GM18870 (cell line): ENCODE measurements around the gene OTOS.

ENCODE experiments used
- ATAC-seq: cut with Tn5 transposase; IDR thresholded peaks from one replicate; pipeline ENCODE4 v1.9.1; 2021; ENCODE audit warnings: moderate library complexity; ENCODE audit not compliant: unreplicated experiment

The OTOS gene

DNA sequence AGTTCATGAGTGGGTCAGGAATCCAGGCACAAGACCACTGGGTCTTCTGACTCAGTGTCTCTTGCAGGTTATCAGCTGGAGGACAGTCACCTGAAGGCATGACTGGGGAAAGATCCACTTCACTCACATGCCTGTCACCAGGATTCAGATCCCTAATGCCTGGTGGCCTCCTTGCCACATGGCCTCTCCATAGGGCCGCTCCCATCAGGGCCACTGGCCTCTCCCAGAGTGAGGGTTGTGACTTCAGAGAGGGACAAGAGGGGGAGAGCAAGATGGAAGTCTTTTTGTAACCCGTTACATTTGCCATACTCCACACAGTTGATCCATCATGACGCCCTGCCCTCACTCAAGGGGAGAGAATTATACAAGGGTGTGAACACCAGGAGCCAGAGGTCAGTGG, 13.0 kb upstream of the OTOS start:
- ATAC-seq = no peak

DNA sequence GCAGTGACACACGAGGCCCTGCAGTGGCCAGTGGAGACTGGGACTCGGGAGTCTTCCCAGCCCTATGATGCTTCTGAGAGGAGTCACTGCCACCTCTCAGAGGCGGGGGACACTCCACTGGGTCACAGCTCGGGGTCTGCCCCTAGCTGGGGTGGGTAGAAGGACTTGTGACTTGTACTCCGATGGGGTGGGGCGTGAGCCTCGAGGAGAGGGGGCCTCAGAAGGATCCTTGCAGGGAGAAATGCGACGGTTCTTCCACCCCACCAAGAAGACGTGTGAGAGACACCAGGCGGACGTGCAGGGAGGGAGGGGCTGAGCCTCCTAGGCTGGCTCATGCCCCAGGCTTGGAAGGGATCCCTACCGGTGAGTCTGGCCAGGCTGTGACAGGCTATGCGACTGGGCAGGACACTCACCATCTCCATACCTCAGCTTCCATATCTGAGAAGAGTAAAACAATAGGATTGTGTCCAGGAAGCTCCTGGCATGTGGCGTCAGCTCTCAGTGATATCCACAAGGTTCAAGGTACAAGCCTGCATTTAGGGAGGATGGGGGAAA, 11.1 kb upstream of the OTOS start:
- no peak for ATAC-seq

DNA sequence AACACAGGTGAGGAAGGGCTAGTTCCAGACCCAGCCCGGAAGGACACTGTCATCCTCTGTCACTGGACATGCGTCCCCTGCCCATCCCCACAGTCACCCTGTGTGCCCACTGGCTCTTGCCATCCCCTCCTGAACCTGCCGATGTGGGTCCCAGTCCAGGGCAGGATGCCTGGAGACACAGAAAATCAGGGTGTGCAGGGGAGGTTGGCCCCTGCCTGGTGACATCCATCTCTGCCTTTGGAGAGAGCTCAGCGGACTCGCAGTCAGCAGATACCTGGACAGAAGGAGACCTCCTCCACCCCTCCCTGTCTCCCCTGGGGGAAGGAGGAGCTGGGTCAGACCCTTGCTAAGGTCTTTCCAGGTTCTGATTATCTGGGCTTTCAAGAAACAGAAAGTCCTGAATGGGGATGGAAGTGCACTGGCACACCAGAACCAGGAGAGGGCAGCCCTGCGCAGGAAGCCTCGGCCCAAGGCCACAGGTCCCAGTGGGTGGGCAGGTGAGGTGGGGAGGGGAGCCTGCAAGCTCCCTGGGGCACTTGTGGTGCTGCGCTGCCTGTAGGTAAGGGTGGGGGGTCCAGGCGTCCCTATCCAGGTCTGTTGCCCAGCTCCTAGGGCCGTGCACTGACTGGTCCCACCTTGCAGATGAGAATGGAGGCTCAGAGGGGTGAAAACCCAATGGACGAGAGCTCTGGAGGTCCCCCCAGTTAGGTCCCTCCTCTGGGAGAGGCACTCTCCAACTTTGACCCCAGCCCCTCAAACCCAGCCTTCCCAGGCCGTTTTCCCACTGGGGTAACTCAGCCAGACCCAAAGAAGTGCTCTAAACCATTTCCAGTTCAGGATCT, 9.7 kb upstream of the OTOS start:
- no peak for ATAC-seq

DNA sequence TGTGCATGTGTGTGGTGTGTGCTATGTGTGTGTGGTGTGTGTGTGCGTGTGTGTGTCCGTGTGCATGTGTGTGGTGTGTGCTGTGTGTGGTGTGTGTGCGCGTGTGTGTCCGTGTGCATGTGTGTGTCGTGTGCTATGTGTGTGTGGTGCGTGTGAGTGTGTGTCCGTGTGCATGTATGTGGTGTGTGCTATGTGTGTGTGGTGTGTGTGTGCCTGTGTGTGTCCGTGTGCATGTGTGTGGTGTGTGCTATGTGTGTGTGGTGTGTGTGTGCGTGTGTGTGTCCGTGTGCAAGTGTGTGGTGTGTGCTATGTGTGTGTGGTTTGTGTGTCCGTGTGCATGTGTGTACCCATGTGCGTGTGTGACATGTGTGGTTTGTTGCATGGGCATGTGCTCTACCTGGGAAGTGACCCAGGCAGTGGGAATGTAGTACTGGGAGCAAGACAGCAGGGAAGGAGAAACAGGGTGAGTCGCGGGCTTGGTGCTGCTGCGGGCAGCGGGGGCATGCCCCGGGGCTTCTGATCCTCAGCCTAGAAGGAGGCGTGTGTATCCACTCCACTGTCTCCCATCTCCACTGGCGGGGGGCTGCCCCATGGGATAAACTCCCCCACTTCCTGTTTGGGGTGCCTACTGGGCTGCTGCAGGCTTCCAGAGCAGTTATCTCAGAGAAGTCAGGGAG, 7.6 kb upstream of the OTOS start:
- ATAC-seq = no peak

DNA sequence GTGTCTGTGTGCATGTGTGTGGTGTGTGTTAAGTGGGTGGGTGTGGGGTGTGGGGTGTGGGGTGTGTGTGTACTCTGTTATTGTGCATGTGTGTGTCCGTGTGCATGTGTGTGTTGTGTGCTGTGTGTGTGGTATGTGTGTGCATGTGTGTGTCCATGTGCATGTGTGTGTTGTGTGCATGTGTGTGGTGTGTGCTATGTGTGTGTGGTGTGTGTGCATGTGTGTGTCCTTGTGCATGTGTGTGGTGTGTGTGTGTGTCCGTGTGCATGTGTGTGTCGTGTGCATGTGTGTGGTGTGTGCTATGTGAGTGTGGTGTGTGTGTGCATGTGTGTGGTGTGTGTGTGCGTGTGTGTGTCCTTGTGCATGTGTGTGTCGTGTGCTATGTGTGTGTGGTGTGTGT, 6.9 kb upstream of the OTOS start:
- no peak for ATAC-seq

DNA sequence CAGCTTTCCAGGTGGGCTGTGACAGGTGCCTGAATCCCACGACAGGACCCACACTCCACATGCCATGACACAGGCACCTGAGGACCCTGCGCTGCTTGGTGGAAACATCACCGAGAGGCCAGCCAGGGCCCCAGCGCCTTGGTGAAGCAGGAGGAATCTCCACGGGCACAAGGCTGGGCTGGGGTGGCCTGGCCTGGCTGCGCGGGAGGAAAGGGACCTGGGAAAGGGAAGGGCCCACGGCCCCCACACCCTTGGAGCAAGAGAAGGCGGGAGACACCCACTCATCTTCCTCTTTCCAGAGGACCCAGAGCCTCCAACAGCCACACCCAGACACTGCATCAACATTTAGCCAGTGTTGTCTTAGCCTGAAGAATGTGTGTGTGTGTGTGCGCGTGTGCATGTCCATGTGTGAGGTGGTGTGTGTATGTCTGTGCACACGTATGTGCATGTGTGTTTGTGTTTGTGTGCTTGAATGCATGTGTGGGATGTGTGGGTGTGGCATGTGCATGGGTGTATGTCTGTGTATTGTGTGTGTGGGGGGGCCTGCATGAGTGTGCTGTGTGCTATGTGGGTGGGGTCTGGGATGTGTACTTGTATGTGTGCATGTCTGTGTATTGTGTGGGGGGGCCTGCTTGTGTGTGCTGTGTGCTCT, 6.3 kb upstream of the OTOS start:
- ATAC-seq = no peak

DNA sequence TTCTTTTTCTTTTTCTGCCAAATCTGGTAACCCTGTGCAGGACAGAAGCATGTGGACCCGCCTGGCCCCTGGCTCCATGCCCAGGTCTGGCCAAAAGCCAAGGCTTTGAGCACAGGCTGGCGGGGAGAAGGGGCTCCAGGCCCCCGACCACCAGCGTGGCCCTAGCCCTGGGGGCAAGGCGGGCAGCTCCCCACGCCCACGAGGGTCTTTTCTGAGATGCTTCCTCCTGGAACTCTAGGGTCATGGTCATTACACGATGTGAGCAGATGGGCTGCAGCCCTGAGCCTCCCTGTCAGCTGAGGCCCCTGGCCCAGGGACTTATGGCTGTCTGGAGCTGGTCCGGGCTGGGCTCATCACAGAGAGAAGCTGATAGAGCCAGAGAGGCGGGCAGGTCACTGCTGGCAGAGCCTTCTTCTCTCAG, 5.7 kb upstream of the OTOS start:
- no peak for ATAC-seq

DNA sequence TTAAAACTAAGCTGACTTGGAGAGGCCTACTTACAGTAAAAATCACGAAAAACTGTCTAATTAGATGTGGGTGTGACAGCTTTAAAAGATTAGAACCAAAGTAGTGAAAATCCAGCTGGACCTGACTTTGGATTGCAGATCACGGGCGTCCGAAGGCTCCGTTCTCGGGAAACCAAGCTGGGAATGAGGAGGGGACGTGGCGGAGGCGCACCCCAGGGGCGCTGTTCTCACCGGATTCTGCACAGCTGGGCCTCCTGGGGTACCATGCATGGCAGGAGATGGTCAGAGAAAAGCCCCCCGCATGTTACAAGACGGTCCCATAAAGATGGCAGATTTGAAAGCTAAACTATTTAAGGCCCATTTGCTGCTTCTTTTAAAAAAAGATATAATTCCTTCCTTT, 5.0 kb upstream of the OTOS start:
- no peak for ATAC-seq

DNA sequence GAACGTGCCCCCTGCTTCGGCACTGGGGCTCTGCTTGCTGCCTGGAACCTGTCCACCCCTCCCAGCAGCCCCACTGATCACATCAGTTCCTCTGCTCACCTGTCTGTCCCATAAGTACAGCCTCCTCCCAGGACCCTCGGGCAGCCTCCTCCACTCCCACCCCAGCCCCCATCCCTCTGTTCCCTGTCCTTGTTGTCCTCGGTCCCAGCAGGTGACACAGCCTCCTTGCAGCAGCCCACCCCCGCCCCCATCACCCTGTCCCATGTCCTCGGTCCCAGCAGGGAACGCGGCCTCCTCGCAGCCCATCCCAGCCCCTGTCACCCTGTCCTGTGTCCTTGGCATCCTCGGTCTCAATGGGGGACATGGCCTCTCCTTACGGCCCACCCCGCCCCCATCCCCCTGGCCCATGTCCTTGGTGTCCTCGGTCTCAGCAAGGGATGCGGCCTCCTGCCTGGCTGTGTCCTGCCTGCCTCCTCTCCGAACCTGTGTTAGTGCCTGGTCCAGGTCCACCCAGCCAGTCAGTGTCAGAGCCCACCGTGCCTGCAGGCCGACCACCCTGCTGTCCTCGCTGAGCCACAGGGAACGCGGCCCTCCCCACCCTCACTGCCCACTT, 4.3 kb upstream of the OTOS start:
- no peak for ATAC-seq

DNA sequence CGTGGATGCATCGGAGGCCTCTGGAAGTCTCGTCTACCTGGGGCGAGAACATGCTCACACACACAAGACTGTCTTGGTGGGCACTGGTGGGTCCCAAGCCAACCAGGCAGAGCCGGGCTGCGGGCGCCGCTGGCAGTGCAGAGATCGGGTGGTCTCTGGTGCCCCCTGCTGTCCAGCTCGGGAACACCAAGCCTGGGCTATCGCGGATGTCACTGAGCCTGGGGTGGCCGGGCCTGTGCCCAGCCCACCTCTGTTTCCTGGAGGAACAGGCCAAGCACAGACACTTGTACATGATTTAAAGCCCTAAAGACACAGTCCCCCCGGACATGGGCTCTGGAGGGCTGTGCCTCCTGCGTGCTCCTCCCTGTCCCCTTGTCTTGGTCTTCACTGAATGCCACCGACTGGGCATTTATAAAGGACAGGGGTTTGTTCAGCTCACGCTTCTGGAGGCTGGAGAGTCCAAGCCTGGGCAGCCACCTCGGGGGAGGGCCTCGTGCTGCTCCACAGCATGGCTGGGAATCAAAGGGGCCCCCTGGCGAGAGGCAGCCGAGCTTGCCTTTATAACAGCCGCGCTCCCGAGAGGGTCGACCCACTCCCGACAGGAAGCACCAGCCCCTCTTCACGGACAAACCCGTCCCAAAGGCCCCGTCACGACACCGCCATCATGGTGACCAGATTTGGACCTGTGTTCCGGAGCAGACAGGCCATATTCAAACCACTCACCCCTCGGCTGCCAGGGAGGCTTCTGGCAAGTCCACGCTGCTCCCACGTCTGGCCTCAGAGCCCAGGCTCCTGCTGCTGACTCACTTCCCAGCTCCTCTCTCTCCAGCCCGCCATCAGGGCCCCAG, 3.6 kb upstream of the OTOS start:
- ATAC-seq = no peak

DNA sequence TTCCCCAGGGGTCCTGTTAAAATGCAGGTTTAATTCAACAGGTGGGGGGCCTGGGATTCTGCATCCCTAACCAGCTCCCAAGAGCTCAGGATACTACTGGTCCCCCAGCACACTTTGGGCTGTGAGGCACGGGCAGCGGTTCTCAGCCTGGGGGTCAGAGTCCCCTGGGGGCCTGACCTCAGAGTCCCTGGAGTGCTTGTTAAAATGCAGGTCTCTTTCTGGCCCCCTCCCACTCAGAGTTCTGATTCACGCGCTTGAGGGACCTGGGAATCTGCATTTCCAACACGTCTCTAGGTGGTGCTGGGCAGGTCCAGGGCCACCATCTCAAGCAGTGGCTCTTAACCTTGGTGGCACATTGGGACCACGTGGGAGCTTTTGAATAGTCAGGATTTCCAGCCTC, 2.8 kb upstream of the OTOS start:
- ATAC-seq = no peak

DNA sequence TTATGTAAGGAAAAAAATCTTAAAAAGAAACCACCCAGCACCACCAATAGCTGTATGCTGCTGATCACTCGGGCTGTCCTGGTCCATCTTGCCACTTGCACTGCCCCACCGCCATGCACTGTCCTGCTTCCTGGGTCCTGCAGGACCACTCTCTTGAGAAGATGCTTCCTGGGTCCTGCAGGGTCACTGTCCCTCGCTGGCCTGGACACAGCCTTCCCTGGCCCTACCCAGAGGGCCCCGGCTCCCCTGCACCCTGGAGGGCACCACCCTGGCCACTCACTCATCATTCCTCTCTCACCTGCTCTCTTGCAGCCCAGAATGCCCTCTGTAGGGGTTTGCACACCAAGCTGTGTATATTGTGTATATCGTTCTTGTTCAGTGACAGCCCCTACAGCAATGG, 2.4 kb upstream of the OTOS start:
- no peak for ATAC-seq

DNA sequence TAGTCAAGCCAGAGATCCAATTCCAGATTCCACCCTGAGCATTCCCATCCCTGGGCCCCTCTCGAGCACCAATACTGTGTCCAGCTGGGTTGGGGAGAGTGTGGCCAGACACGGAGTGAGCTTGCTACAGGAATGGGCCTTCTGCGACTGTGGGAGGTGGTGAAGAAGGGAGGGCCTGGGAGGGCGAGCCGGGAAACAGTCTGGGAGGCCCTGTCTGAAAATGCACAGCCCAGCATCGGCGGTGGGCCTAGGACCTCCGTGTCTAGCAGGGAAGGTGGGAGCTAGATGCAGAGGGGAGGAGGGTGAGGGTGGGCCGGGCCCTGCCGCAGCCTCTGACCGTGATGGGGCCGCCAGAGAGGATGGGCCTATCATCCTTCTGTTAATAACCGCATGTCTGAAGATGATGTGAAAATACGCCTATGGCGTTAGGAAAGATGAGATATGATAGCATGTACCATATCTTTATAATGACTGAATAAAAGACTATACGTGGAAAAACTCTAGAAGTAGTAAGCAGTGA, 1.9 kb upstream of the OTOS start:
- ATAC-seq = no peak

DNA sequence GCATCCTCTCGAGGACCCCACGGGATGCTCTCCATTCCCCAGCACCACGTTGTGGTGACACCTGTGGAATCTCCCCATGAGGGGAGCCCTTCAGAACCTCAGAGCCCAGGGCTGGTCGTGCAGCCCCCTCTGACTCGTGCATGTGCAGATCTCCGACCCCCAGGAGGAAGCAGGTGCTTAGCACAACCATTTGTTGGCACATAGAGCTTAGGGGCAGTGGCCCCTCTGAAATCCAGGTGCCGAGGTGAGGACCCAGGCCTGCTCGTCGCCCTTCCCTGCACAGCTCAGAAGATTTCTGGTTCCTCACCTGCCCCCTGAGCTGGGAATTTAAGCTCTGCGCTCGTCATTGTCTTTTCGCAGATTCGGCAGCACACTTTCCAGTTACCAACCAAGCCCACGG, 1.3 kb upstream of the OTOS start:
- no peak for ATAC-seq

DNA sequence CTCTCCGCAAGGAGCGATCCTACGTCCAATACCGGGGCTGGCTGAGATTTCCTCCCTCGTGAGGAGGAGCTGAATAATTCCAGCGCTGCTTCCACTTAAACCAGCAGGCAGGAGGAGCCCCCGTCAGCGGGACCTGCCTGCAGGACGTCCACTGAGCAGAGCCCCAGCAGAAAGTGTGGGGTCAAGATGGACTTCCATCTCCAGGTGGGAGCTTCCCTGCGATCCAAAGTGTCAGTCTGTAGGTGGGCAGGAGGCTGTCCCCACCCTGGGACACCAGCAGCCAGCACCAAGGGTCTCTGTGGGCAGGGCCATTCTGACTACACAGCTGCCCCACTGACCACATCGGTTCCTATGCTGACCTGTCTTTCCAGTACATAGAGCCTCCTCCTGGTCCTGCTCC, 462 bp upstream of the OTOS start:
- no peak for ATAC-seq

DNA sequence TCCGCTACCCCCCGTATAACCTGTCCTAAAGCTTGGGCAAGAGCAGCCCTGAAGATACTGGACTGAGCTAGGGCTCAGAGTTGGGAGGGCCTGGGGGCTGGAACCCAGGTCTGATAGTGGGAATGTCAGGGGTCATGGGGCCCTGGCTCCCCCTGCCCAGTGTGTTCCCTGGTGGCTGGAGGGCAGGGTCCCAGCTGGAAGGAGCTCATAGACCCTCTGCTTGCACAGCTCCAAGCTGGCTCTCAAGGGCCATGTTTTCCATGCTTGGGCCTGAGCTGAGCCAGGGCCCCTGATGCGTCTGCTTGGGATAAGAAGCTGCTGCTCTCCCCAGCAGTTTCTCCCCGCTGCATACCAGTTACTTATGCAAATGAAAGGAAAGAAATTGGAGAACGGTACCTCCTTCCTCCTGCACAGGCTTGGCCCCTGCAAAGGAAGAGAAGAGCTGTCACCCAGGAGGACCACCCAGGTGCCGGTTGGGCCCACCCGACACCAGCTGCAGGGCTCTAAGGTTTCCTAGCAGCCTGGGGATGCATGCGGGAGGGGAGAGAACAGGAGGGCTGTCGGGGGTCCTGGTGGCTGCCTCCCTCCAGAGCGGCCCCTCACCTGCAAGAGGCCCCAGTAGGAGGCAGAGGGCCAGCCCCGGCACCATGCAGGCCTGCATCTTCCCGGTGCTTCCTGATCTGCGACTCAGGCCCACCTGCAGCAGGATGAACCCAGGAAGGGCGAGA, 628 bp downstream of the OTOS start:
- no peak for ATAC-seq

DNA sequence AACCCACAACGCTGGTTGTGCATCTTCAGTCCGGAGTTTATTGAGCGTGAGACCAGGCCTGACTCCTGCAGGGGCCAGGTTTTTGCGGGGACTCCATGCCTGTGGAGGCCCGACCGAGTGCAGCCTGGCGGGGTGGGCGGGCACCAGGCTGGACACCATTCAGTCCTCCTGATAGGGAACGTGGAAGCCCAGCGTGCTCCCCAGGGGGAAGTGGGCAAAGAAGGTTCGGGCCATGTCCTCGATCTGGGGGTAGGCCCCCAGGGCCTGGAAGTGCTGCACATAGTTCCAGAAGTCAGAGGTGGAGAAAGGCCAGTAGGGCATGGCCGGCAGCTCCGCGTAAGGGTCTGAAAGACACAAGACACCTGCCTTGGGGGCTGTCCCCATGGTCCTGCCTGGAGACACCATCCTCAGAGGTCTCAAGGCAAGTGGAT, 1.4 kb downstream of the OTOS start:
- no peak for ATAC-seq

DNA sequence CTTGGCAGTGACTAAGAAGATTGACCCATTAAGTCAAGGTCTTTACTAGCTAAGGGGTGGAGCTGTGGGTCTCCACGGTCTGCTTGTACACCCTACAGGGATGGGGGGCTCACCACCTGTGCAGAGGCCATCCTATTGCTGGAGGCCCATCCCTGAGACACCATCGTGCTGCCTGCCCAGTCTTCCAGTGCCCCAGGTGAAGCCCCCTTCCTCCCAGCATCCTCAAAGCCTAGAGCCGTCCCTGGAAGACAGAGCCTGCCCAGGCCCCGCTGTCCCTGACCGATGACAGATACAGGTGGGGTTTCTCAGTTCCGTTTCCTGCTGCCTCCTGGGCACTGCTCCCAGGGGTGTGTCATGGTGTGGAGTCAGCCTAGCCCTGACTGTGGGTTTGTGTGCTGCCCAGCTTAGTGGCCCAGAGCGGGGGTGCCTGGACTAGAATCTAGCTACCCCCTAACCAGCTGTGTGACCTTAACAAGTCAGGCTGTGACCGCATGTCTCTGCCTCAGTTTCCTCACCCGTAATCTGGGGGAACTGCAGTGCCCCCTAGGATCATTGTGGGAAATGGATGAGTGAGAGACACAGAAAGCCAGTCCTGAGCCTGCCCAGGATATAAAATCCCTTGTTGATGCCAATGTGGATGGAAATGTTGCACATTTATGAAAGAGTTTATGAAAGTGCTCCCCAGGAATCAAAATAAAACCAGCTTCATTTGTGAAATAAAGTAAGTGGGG, 2.0 kb downstream of the OTOS start:
- no peak for ATAC-seq
